Measurements from ENCODE around the gene LIN52.

Gene LIN52, protein sequence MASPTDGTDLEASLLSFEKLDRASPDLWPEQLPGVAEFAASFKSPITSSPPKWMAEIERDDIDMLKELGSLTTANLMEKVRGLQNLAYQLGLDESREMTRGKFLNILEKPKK

DNA sequence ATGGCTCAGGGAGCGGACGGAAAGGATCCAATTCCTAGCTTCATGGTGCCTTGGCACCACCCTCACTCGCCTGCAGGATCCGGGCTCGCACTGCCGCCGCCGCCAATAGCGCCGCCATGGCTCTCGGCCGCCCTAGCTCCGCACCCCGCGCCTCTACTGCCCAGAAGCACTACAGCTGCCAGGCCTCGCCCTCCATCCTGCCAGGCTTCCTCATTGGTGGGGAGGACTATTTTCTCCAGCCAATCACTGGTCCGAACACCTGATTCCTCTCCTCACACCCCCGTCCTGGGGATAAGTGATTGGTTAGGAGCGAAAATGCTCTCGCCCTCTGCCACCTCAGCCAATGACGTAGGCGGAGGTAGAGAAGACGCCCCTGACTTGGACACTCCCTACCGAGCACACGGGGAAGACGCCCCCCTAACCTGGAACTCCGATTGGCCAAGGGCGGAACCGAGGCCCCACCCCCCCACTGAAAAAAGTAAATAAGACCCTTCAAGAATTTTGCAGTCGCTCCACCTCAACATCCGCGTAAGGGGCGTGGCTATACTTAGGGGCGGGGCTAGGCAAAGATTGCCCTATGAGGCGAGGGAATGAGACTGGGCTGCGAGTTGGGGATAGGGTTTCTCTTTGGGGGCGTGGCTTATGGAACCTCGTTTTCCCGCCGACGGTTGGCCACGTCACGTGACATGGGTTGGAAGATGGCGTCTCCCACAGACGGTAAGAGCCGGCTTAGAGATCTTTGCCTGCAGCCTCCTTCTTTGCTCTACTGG is at the start of gene LIN52, which contains the start of gene ALDH6A1:
Gene LIN52 (plus strand): TSS at position 680 of the 770 bp plus-strand sequence. CDS start 19 bp downstream, at position 699.
Gene ALDH6A1 (minus strand): TSS at position 177 of the 770 bp plus-strand sequence. CDS start 59 bp downstream, at position 118.
- DNase-seq (ENCODE audit: low read depth, low spot score) = peak; percentile 100

DNA sequence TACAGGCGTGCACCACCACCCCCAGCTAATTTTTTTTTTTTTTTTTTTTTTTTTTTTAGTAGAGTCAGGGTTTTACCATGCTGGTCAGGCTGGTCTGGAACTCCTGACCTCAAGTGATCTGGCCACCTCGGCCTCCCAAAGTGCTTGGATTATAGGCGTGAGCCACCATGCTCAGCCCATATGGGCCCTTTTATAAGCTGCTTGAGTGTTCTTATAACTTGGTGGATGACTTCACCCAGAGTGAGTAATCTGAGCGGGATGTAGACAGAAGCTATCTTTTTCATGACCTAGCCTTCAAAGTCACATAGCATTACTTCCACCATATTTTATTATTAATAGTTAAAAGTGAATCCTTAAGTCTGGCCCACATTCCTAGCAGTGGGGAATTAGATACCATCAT is 49.2 kb upstream of the LIN52 start:
- no peak for DNase-seq (ENCODE audit: low read depth, low spot score)

GRCh38 chr14:74038020-74038859 is 46.5 kb upstream of the LIN52 start:
- peak; percentile 33 for DNase-seq (ENCODE audit: low read depth, low spot score)

GRCh38 chr14:74042296-74042695 is 42.5 kb upstream of the LIN52 start:
- DNase-seq (ENCODE audit: low read depth, low spot score) = no peak

DNA sequence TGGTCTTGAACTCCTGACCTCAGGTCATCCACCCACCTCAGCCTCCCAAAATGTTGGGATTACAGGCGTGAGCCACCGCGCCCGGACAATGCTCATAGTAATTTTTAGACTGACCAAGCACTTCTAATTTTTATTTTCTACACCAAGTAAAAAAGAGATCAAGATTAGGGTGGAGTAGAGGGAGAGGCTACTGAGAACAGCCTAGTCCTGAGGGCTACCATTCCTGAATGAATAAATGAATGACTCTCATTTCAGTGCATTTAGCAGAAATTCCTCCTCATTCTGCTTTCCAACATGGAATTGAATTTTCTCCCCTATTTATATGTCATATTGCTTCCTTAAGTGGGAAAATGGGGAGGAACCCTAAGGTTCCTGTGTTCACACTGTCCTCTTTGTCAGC is 39.2 kb upstream of the LIN52 start:
- no peak for DNase-seq (ENCODE audit: low read depth, low spot score)

- no peak for DNase-seq (ENCODE audit: low read depth, low spot score)
These were observed 36.5 kb upstream of the LIN52 start for GRCh38 chr14:74048281-74048680.

DNA sequence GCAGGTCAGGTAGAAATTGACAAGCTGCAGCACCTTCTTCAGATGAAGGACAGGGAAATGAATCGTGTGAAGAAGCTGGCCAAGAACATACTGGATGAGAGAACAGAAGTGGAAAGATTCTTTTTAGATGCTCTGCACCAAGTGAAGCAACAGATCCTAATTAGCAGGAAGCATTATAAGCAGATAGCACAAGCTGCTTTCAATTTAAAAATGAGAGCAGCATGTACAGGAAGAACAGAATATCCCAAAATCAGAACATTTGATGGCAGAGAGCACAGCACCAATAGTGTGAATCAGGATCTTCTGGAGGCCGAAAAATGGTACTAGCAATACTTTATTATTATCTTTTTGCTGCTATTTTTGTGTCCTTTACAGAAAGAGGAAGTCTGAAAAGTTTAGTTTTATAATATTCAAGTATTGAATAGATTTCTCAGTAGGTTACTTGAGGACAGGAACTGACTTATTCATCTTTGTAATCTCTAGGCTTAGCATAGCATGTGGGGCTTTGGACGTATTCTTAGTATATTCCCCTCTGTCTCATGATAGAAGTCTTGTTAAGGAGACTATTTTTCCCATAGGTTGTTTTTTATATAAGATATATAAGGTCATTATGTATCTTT is 34.8 kb upstream of the LIN52 start:
- no peak for DNase-seq (ENCODE audit: low read depth, low spot score)

GRCh38 chr14:74062809-74063150 is 22.0 kb upstream of the LIN52 start:
- no peak for DNase-seq (ENCODE audit: low read depth, low spot score)

DNA sequence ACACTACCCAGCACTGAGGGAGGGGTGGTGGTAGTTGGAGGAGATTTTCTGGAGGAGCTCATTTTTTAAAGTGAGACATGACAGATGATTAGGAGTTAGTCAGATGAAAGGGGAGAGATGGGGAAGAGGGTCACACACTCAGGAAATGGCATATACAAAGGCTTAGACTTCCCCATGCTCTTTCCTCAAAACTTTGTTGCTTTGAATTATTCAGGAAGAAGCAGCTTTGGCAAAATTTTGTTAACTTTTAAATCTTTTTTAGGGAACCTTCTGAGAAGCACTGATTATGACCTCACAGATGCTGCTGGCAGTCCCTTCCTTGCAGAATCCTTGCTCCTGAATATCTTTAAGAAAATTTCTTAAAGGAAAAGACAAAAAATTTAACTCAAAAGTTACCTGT is 20.3 kb upstream of the LIN52 start:
- DNase-seq (ENCODE audit: low read depth, low spot score) = no peak

DNA sequence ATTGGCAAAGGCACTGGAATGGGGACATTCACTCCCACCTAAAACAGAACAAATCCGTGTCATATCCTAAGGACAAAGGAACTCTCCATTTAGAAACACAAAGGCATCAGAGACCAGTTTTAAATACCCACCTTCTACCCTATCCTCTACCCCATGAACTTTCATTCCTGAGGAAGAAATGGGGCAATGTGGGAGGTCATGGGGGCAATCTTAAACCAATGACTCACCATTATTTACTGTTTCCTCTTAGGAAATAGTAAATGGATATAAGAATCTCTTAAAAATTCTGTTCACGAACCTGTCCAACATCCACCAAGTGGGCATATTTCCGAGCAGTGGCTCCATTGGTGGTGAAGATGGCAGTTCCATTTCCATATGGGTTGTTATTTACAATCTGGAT is 19.9 kb upstream of the LIN52 start:
- DNase-seq (ENCODE audit: low read depth, low spot score) = no peak

DNA sequence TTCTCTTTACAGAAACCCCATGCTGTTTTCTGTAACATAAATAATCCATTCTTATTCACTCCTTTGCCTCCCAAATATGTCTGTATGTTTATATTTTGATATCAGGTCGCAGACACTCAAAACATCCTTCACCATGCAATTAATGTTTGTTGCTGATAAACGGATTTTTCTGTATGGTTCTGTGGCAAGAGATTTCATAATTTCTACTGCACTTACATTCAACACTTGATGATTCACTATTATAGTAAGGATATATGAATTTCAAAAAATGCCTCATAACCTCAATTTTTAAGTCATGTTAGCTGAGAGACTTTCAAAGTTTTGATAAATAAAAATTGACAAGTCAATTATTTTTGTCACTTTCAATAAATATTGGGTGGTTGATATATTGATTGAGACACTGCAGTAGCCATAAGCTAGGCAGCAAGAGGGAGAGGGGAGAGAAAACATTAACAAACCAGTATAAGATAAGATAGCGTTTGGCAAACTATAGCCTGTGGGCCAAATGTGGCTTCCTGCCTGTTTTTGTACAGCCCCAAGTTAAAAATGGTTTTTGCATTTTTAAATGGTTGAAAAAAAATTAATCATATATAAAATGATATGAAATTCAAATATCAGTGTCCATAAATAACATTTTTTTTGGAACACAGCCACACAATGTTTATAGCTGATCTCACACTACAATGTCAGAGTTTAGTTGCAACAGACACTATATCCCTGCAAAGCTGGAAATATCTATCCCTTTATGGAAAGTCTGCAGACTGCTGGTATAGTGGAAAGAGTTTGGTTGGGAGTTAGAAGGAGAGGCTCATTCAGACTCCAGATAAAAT is 18.8 kb upstream of the LIN52 start:
- no peak for DNase-seq (ENCODE audit: low read depth, low spot score)

GRCh38 chr14:74077401-74077800 is 7.4 kb upstream of the LIN52 start:
- no peak for DNase-seq (ENCODE audit: low read depth, low spot score)

GRCh38 chr14:74080820-74081460 is 3.8 kb upstream of the LIN52 start:
- DNase-seq (ENCODE audit: low read depth, low spot score) = no peak

DNA sequence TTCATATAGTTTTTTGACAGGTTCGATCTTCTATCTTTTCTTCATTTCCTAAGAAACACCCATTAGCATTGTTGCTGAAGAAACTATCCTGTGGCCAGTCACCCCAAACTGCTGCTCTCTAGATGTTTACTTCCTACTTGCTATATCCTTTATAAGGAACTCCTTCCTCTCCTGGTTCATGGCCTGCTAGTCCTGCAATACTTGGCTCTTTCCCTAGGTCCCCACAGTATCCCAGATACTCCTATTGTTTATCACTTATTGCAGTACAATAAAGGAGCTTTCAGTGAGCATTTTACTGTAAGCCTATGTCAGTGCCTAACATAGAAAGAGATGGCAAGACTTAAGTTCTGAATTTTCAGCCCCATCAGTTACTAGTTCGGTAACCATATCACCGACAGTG is 3.3 kb upstream of the LIN52 start:
- DNase-seq (ENCODE audit: low read depth, low spot score) = no peak

DNA sequence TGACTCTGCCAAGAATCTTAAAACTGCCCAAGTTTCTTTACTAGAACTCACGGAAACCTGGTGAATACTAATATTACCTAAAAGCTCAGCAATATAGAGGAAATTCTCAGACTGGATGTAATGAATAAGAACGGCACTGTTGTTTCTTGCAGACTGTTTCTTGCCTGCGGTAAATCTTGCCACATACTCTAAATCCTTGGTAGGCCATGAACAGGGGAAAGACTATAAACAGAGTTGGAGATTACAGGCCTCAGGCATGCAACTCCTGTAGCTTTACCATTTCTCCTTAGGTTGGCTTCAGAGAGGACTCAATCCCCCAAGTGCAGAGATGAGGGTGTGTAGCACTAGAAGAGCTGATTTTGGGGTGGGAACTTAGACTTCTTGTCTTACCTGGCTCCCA is 1.6 kb upstream of the LIN52 start:
- no peak for DNase-seq (ENCODE audit: low read depth, low spot score)

DNA sequence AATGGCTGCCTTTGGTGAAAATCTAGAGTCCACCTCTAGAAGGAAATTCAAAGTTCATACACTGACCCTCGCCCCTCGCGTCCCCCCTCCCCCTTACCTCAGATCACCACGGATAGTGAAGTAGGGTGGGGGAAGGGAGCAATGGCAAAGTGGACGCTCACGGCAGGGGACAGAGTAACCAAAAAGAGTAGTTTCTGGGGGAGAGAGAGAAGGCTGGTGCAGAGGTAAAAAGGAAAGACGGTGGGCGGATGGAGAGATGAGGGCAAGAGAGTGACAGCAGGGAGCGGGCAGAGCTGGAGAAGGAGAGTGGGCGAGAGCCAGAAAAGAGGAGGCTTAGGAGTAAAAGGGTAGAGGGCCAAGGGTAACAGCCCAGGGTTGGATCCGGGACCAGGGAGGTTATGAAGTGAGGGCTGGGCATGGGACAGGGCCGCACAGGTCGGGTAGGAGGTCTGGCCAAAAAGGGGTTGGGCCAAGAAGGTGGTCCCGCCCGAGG is 926 bp upstream of the LIN52 start:
- no peak for DNase-seq (ENCODE audit: low read depth, low spot score)

- no peak for DNase-seq (ENCODE audit: low read depth, low spot score)
These were observed 386 bp downstream of the LIN52 start for GRCh38 chr14:74085047-74085637.

- DNase-seq (ENCODE audit: low read depth, low spot score) = no peak
These were observed 1.1 kb downstream of the LIN52 start for GRCh38 chr14:74085828-74086227.

GRCh38 chr14:74089251-74090020 is 4.7 kb downstream of the LIN52 start:
- DNase-seq (ENCODE audit: low read depth, low spot score) = no peak
